ENCODE results near the gene NDUFAF4.
"Not testable (repeated sequence)": the region's sequence is repeated elsewhere in the genome, so short reads cannot be mapped to it uniquely, and the experiment has no call there.

NDUFAF4 gene

GRCh38 chr6:96898241-96898851, 655 bp upstream of the NDUFAF4 start:
- FAIRE-seq: no peak

DNA sequence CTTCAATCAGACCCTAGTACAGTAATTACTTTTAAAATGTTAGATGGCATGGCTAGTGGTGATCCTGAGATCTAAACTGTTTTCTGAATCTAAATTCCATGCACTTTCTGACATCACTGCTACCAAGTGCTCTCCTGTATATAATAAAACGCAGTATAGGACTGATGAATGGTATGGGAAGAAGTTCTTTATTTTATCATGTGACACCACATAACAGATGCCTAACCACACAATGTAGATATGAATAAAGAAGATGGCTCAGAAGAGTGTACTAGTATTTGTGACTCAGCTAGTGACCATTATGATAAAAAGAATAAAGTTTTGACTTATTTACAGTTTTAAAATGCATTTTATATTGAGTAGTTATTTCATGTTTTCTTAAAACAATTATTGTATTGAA, 8.5 kb downstream of the NDUFAF4 start:
- no peak for FAIRE-seq

GRCh38 chr6:96888745-96889144, 8.9 kb downstream of the NDUFAF4 start:
- no peak for FAIRE-seq

GRCh38 chr6:96886519-96886918, 11.2 kb downstream of the NDUFAF4 start:
- FAIRE-seq: no peak

- FAIRE-seq: not testable (repeated sequence)
Measured at GRCh38 chr6:96885187-96885631, 12.5 kb downstream of the NDUFAF4 start.

GRCh38 chr6:96878143-96878542, 19.5 kb downstream of the NDUFAF4 start:
- FAIRE-seq: no peak

DNA sequence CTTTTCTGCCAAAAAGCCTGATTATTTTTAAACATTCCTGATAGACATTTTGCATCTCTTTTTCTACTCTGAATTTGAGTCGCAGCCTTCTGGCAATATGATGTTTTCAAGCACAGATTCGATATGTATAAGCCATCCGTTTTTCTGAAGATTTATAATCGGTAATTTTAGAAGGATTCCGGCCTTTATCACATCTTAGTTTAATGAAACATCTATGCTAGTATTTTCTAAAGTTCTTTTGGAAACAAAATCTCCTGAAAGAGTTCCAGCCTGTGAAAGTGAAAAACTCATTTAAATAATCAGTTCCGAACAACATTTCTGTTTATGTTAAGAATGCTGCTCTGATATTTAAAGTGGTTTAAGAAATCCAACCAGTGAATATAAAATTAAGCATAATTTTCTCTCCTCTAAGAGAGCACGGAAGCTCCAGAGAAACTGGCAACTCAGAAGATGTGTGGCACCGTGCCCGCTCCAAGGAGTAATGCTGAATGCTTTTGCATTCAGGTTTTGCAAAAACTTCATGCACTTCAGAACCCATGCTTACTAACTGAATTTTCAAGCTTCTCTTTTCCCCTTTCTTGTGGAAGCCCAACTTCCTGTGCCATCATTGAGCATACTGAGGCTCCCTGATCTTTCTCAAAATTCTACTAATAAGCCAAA, 20.7 kb downstream of the NDUFAF4 start:
- FAIRE-seq: no peak

DNA sequence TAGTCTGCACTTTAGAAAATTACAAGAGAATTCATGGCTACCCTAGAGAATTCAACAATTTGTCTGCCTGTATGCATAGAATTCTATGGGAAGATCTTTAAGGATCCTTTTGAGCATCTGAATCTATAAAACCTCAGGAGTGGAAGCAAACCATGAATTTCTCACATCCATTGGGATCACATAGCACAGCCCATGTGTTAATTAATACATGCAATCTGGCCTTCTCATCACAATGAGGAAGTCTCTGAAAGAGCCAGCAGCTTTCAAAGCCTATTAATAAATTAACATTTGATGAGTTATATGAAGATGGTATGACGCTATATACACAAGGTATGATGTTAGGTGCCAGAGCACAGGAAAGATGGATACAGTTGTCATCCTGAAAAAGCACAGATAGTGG, 24.7 kb downstream of the NDUFAF4 start:
- no peak for FAIRE-seq

GRCh38 chr6:96865055-96865405, 32.7 kb downstream of the NDUFAF4 start:
- no peak for FAIRE-seq

DNA sequence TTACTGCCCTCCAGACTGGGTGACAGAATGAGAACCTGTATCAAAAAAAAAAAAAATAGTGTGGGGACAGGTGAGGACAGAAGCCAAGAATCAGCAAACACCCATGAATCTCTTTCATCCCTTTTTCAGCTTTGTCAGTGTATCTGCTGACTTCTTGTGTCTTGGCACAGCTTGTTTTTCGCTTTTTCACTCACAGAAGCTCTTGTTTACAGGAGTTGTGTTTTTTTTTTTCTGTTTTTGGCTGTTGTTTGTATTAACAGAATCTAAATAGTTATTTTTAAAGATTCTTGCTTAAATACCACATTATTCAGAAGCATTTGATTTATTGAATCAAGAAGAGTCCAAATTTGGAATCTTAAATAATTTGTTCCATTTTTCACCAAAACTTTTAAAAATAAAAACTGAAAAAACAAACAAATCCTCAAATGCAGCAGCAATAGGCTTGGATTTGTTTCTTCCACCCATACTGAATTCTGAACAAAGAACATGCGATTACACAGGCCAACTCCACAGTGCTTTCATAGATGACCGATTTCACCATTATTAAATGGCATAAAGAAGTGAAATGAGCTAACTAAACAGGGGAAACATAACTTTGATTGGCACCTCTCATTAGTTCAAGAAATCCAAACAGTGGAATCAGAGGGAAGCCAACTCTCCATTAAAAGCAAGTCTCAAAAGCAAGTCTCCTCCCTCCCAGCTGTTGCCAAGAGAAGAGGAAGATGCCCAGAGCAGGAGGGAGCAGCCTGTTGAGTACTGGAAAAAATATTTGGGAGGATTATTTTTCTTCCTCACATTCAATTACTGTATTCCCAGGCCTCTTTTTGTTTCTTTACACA, 33.3 kb downstream of the NDUFAF4 start:
- FAIRE-seq: no peak

GRCh38 chr6:96862560-96862959, 35.1 kb downstream of the NDUFAF4 start:
- no peak for FAIRE-seq

GRCh38 chr6:96861588-96861987, 36.1 kb downstream of the NDUFAF4 start:
- FAIRE-seq: no peak

GRCh38 chr6:96856856-96857255, 40.8 kb downstream of the NDUFAF4 start:
- no peak for FAIRE-seq

GRCh38 chr6:96853083-96853482, 44.6 kb downstream of the NDUFAF4 start:
- no peak for FAIRE-seq

DNA sequence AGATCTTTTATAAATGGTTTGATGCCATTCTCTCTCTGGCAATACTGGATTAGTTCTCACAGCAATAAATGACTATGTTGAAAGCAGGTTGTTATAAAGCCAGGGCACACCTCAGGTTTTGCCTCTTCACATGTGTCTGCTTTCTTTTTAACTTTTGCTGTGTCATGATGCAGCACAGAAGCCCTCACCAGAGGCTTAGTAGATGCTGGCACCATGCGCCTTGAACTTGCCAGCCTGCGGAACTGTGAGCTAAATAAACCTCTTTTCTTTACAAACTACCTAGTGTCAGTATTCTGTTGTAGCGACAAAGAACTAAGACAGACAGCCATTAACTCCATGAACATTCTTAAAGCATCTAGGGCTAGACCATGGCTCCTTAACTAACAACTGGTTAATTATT, 45.1 kb downstream of the NDUFAF4 start:
- no peak for FAIRE-seq

GRCh38 chr6:96851858-96852257, 45.8 kb downstream of the NDUFAF4 start:
- FAIRE-seq: no peak

GRCh38 chr6:96849615-96850014, 48.1 kb downstream of the NDUFAF4 start:
- no peak for FAIRE-seq

GRCh38 chr6:96844530-96844929, 53.2 kb downstream of the NDUFAF4 start:
- FAIRE-seq: no peak

DNA sequence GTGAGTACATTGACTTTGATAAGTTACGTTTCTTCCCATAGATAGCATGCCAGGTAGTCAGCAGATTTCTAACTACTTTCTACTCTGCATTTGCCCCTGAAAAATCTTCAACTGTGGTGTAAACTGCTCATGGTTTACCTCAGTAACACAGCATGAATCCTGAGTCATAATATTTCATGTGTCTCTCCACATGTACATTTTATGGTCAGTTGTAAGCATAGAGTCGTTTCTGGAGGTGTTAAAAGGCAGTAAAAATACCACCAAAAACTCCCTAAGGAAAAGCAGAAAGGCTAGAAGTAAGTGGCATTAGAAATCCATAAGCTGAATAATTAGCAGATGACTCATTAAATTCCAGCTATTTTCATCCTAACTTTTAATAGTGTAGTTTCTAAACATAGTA, 56.3 kb downstream of the NDUFAF4 start:
- FAIRE-seq: no peak

Data from colon (tissue), 2 donors.